ENCODE results near the gene RSU1. TPM values are rescaled to one million over a fixed set of nuclear protein-coding genes. Genes with fewer than 3 reads are reported as not detected.

The RSU1 gene
- total and polyA plus RNA-seq, 2 of the 13 experiments (the other 11 are each of a cell fraction or from before 2014, with no cell fraction given), result 32.3 to 35.1 TPM

- peak; percentile 61 for TF ChIP-seq ZFP91 (CRISPR knock-in tag; IDR thresholded peaks at IDR 0.05; ENCODE audit: borderline replicate concordance)
- TF ChIP-seq ETV5 (CRISPR knock-in tag; IDR thresholded peaks at IDR 0.05; ENCODE audit: borderline replicate concordance), result peak; percentile 72
- TF ChIP-seq ZNF614 (CRISPR knock-in tag; IDR thresholded peaks at IDR 0.05; ENCODE audit: borderline replicate concordance), result peak; percentile 15; the same call in 1 of the 2 replicates
- peak; percentile 45 for TF ChIP-seq ATF1 (CRISPR knock-in tag; IDR thresholded peaks at IDR 0.05)
- TF ChIP-seq ZNF580 (CRISPR knock-in tag; IDR thresholded peaks at IDR 0.05; ENCODE audit: borderline replicate concordance, low read depth), result peak; percentile 32; the same call in 1 of the 2 replicates
- peak; percentile 31; the same call in 1 of the 2 replicates for TF ChIP-seq ZNF224 (CRISPR knock-in tag; IDR thresholded peaks at IDR 0.05)
- TF ChIP-seq ASH2L (IDR thresholded peaks at IDR 0.05; ENCODE audit: insufficient read length, low read depth, low read length), result peak; percentile 65
- peak; percentile 28; the same call in 1 of the 2 replicates for TF ChIP-seq SOX13 (IDR thresholded peaks at IDR 0.05)
- TF ChIP-seq SOX13 (CRISPR knock-in tag; conservative IDR thresholded peaks at IDR 0.05 in 1 of 2, IDR thresholded peaks at IDR 0.05 in 1 of 2), result peak in 1 of 2 experiments; percentile 41; a peak in 1 of 4 replicates
- 0 out of 2 replicates have a peak, but pooled peaks have one; percentile 73 for TF ChIP-seq ZNF235 (CRISPR knock-in tag; IDR thresholded peaks at IDR 0.05; ENCODE audit: borderline replicate concordance)
- peak; percentile 82 for TF ChIP-seq NFYC (CRISPR knock-in tag; IDR thresholded peaks at IDR 0.05)
- 0 out of 2 replicates have a peak, but pooled peaks have one; percentile 42 for TF ChIP-seq MXD3 (CRISPR knock-in tag; IDR thresholded peaks at IDR 0.05)
- TF ChIP-seq FOSL2 (CRISPR knock-in tag; IDR thresholded peaks at IDR 0.05), result peak; percentile 48; the same call in 1 of the 2 replicates
- no peak for TF ChIP-seq LCORL (IDR thresholded peaks at IDR 0.05)
- peak; percentile 6; the same call in 1 of the 2 replicates for TF ChIP-seq LCORL (CRISPR knock-in tag; IDR thresholded peaks at IDR 0.05)
- TF ChIP-seq ZBTB25 (CRISPR knock-in tag; IDR thresholded peaks at IDR 0.05), result peak; percentile 15; the same call in 1 of the 2 replicates
- 0 out of 2 replicates have a peak, but pooled peaks have one; percentile 36 for TF ChIP-seq REL (CRISPR knock-in tag; conservative IDR thresholded peaks at IDR 0.05)
- peak; percentile 87 for TF ChIP-seq TEF (CRISPR knock-in tag; IDR thresholded peaks at IDR 0.05)
- TF ChIP-seq ZFP90 (CRISPR knock-in tag; IDR thresholded peaks at IDR 0.05; ENCODE audit: borderline replicate concordance), result 0 out of 2 replicates have a peak, but pooled peaks have one; percentile 11
- peak; percentile 60 for TF ChIP-seq ZFY (CRISPR knock-in tag; IDR thresholded peaks at IDR 0.05)
- TF ChIP-seq ZMYM4 (CRISPR knock-in tag; IDR thresholded peaks at IDR 0.05), result peak; percentile 87
- TF ChIP-seq HOXA3 (CRISPR knock-in tag; IDR thresholded peaks at IDR 0.05), result peak; percentile 65
- peak; percentile 48; the same call in 1 of the 2 replicates for TF ChIP-seq FOXC1 (CRISPR knock-in tag; IDR thresholded peaks at IDR 0.05; ENCODE audit: borderline replicate concordance)
- TF ChIP-seq SETDB1 (CRISPR knock-in tag; IDR thresholded peaks at IDR 0.05; ENCODE audit: borderline replicate concordance), result no peak
These were observed at the start of gene RSU1 (continued) for GRCh38 chr10:16817125-16818019.

All from HepG2 (cell line).